ENCODE results near the gene XYLT1.

The XYLT1 gene

GRCh38 chr16:17371299-17371698 lies 99.5 kb downstream of the XYLT1 start:
- DNase-seq = no peak

GRCh38 chr16:17370731-17371285 lies 100.0 kb downstream of the XYLT1 start:
- no peak for DNase-seq

- DNase-seq = no peak
Measured at GRCh38 chr16:17370223-17370707, 100.5 kb downstream of the XYLT1 start.

GRCh38 chr16:17369421-17370222 lies 101.1 kb downstream of the XYLT1 start:
- peak in 2 of 4 experiments; percentile 52 to 57 for DNase-seq

GRCh38 chr16:17368951-17369350 lies 101.8 kb downstream of the XYLT1 start:
- DNase-seq = peak in 1 of 4 experiments; percentile 31

GRCh38 chr16:17368446-17368845 lies 102.3 kb downstream of the XYLT1 start:
- DNase-seq = no peak

GRCh38 chr16:17367923-17368322 lies 102.8 kb downstream of the XYLT1 start:
- DNase-seq = no peak

- DNase-seq = no peak
Measured at GRCh38 chr16:17367036-17367435, 103.7 kb downstream of the XYLT1 start.

GRCh38 chr16:17366299-17366961 lies 104.3 kb downstream of the XYLT1 start:
- DNase-seq = no peak

GRCh38 chr16:17365591-17366298 lies 105.0 kb downstream of the XYLT1 start:
- DNase-seq = no peak

GRCh38 chr16:17365211-17365541 lies 105.6 kb downstream of the XYLT1 start:
- DNase-seq = no peak

- DNase-seq = peak in 2 of 4 experiments; percentile 25 to 34
Measured at GRCh38 chr16:17364319-17365210, 106.2 kb downstream of the XYLT1 start.

- no peak for DNase-seq
Measured at GRCh38 chr16:17362946-17363345, 107.8 kb downstream of the XYLT1 start.

- no peak for DNase-seq
Measured at GRCh38 chr16:17362183-17362582, 108.6 kb downstream of the XYLT1 start.

- DNase-seq = no peak
Measured at GRCh38 chr16:17360693-17361122, 110.1 kb downstream of the XYLT1 start.

- DNase-seq = no peak
Measured at GRCh38 chr16:17359788-17360390, 110.9 kb downstream of the XYLT1 start.

- no peak for DNase-seq
Measured at GRCh38 chr16:17358846-17359245, 111.9 kb downstream of the XYLT1 start.

- DNase-seq = no peak
Measured at GRCh38 chr16:17358355-17358754, 112.4 kb downstream of the XYLT1 start.

GRCh38 chr16:17357307-17358062 lies 113.3 kb downstream of the XYLT1 start:
- no peak for DNase-seq

GRCh38 chr16:17356243-17356933 lies 114.4 kb downstream of the XYLT1 start:
- DNase-seq = no peak

All from activated naive CD4-positive, alpha-beta T cell (primary cell).